Neural cell (in vitro differentiated cells): ENCODE measurements around the gene SPEG. TPM values are rescaled to one million over a fixed set of nuclear protein-coding genes. Genes with fewer than 3 reads are reported as not detected.

ENCODE experiments used
- H2AFZ ChIP-seq: fragments of 200-600, 300-800 bp; sonication (generic), shearing (Covaris generic); 2 replicates; pipeline ENCODE4 v1.6.0; 2014; ENCODE audit warnings: low read depth, mild to moderate bottlenecking, antibody characterized with exemption, low read length, moderate library complexity
- H3F3A ChIP-seq: fragments of 200-600 bp; shearing (Covaris generic); 2 replicates; pipeline ENCODE4 v1.6.1; 2016; ENCODE audit warnings: mild to moderate bottlenecking, moderate library complexity, mixed read lengths, antibody characterized with exemption, low read length; ENCODE audit not compliant: insufficient read depth, poor library complexity, severe bottlenecking
- H3K27ac ChIP-seq: fragments of 200-600, 300-800 bp; sonication (generic), shearing (Covaris generic); 2 replicates; pipeline ENCODE4 v1.5.1; 2014; ENCODE audit warnings: mild to moderate bottlenecking, low read length, moderate library complexity
- H3K27me3 ChIP-seq: fragments of 300-800, 200-600 bp; sonication (generic), shearing (Covaris generic); 2 replicates; pipeline ENCODE4 v1.6.0; 2014; ENCODE audit warnings: mild to moderate bottlenecking, low read depth, low read length, moderate library complexity; ENCODE audit not compliant: insufficient read depth
- H3K36me3 ChIP-seq: fragments of 300-800, 200-600 bp; sonication (generic), shearing (Covaris generic); 2 replicates; pipeline ENCODE4 v1.5.1; 2014; ENCODE audit warnings: mild to moderate bottlenecking, antibody characterized with exemption, low read length, moderate library complexity; ENCODE audit not compliant: insufficient read depth
- H3K4me2 ChIP-seq: fragments of 300-800, 200-600 bp; sonication (generic), shearing (Covaris generic); 2 replicates; pipeline ENCODE4 v1.6.0; 2014; ENCODE audit warnings: mild to moderate bottlenecking, low read length
- H3K4me3 ChIP-seq: fragments of 300-800, 200-600 bp; sonication (generic), shearing (Covaris generic); 2 replicates; pipeline ENCODE4 v1.5.1; 2014; ENCODE audit warnings: mild to moderate bottlenecking, low read length, moderate library complexity
- H3K79me2 ChIP-seq: fragments of 200-600 bp; shearing (Covaris generic); replicated peaks from 2 replicates; pipeline ENCODE4 v1.6.0; 2014; ENCODE audit warnings: mild to moderate bottlenecking, low read length, moderate library complexity; ENCODE audit not compliant: insufficient read depth
- H3K9ac ChIP-seq: fragments of 300-800, 200-600 bp; sonication (generic), shearing (Covaris generic); 2 replicates; pipeline ENCODE4 v1.6.1; 2016; ENCODE audit warnings: mild to moderate bottlenecking, low read length, mixed read lengths
- H3K9me2 ChIP-seq: fragments of 200-600 bp; shearing (Covaris generic); 2 replicates; pipeline ENCODE4 v1.6.1; 2016; ENCODE audit warnings: mild to moderate bottlenecking, low read length, mixed read lengths; ENCODE audit not compliant: insufficient read depth
- H3K9me3 ChIP-seq: fragments of 200-600, 300-800 bp; sonication (generic), shearing (Covaris generic); 2 replicates; pipeline ENCODE4 v1.6.1; 2016; ENCODE audit warnings: mild to moderate bottlenecking, mixed run types, low read length, moderate library complexity, mixed read lengths
- H4K20me1 ChIP-seq: fragments of 200-600 bp; shearing (Covaris generic); 2 replicates; pipeline ENCODE4 v1.6.1; 2016; ENCODE audit warnings: mild to moderate bottlenecking, mixed run types; ENCODE audit not compliant: insufficient read depth
- CTCF ChIP-seq: fragments of 450-650 bp; IDR thresholded peaks from 2 replicates; pipeline ENCODE4 v1.5.1; 2014; ENCODE audit warnings: antibody characterized with exemption, mild to moderate bottlenecking, moderate library complexity; ENCODE audit not compliant: poor library complexity, severe bottlenecking
- EP300 ChIP-seq: fragments of 450-650 bp; conservative IDR thresholded peaks from 2 replicates; pipeline ENCODE4 v1.6.1; 2014; ENCODE audit warnings: antibody characterized with exemption, mild to moderate bottlenecking, moderate library complexity; ENCODE audit not compliant: poor library complexity, severe bottlenecking
- EZH2 ChIP-seq: fragments of 200-600, 300-800 bp; shearing (Covaris generic), sonication (generic); IDR thresholded peaks from 2 replicates; pipeline ENCODE4 v1.6.1; 2014; ENCODE audit warnings: antibody characterized with exemption, low read length, borderline replicate concordance, mild to moderate bottlenecking; ENCODE audit not compliant: insufficient read depth, poor library complexity, severe bottlenecking
- MXI1 ChIP-seq: fragments of 450-650 bp; conservative IDR thresholded peaks from 2 replicates; pipeline ENCODE4 v1.6.1; 2014; ENCODE audit warnings: antibody characterized with exemption, mild to moderate bottlenecking; ENCODE audit not compliant: poor library complexity, severe bottlenecking
- POLR2AphosphoS5 ChIP-seq: IDR thresholded peaks from 2 replicates; pipeline ENCODE4 v1.6.1; 2012
- RAD21 ChIP-seq: fragments of 450-650 bp; conservative IDR thresholded peaks from 2 replicates; pipeline ENCODE4 v1.6.1; 2014; ENCODE audit warnings: antibody characterized with exemption, mild to moderate bottlenecking, moderate library complexity
- REST ChIP-seq: IDR thresholded peaks from 2 replicates; pipeline ENCODE4 v1.6.1; 2012; ENCODE audit warnings: borderline replicate concordance
- SMC3 ChIP-seq: fragments of 450-650 bp; conservative IDR thresholded peaks from 2 replicates; pipeline ENCODE4 v1.6.1; 2014; ENCODE audit warnings: antibody characterized with exemption, mild to moderate bottlenecking, moderate library complexity; ENCODE audit not compliant: poor library complexity
- TAF1 ChIP-seq: IDR thresholded peaks from 2 replicates; pipeline ENCODE4 v1.6.1; 2012; ENCODE audit warnings: low read depth
- polyA plus RNA-seq: library from polyadenylated mRNA; depleted of rRNA; stranded (reverse); fragments of >200 nt; gene quantifications from 2 replicates; pipeline ENCODE4 v1.2.3, GENCODE V29; 2014

SPEG gene
- polyA plus RNA-seq, 1 donor from 2014 or later = 58.3 TPM

- H3K9me2 ChIP-seq = no peaks in the 10 kb centered on the region
- TF ChIP-seq CTCF (no peak), REST (no peak), EP300 (no peak), RAD21 (no peak), EZH2 (no peak), SMC3 (no peak), TAF1 (no peak), MXI1 (no peak), POLR2AphosphoS5 (no peak)
- no peak overlapping the region for H3K9ac ChIP-seq
These were observed 106.3 kb downstream of the SPEG start for GRCh38 chr2:219540784-219541504.

GRCh38 chr2:219541611-219542180 lies 107.1 kb downstream of the SPEG start:
- H3K4me3 ChIP-seq = peak overlapping the region; percentile 90
- no peaks in the 10 kb centered on the region for H3F3A ChIP-seq
- H2AFZ ChIP-seq = no peak overlapping the region
- H3K4me2 ChIP-seq = no peak overlapping the region
- H3K27ac ChIP-seq = no peak overlapping the region
- no peaks in the 10 kb centered on the region for H3K9me2 ChIP-seq
- H3K27me3 ChIP-seq = no peaks in the 10 kb centered on the region
- peaks cover 17% of the 10 kb centered on the region for H3K79me2 ChIP-seq
- peaks cover 5% of the 10 kb centered on the region for H3K36me3 ChIP-seq
- TF ChIP-seq CTCF (peak; percentile 100), MXI1 (peak; percentile 64), RAD21 (peak; percentile 92), TAF1 (no peak), EZH2 (no peak), SMC3 (peak; percentile 100), REST (no peak), POLR2AphosphoS5 (no peak), EP300 (peak; percentile 20)
- no peak overlapping the region for H3K9ac ChIP-seq
- no peaks in the 10 kb centered on the region for H3K9me3 ChIP-seq
- H4K20me1 ChIP-seq = peaks cover 2% of the 10 kb centered on the region

More at GRCh38 chr2:219540784-219541504, 106.3 kb downstream of the SPEG start:
- no peak overlapping the region for H2AFZ ChIP-seq
- no peak overlapping the region for H3K4me3 ChIP-seq
- H3K4me2 ChIP-seq = no peak overlapping the region
- H3K27ac ChIP-seq = no peak overlapping the region
- H3F3A ChIP-seq = no peaks in the 10 kb centered on the region
- H3K79me2 ChIP-seq = peaks cover 17% of the 10 kb centered on the region
- no peaks in the 10 kb centered on the region for H3K9me3 ChIP-seq
- H4K20me1 ChIP-seq = peaks cover 2% of the 10 kb centered on the region
- peaks cover 5% of the 10 kb centered on the region for H3K36me3 ChIP-seq
- no peaks in the 10 kb centered on the region for H3K27me3 ChIP-seq
